ENCODE results near the gene KCNG3.

The KCNG3 gene

GRCh38 chr2:42474765-42475454 is 18.9 kb downstream of the KCNG3 start:
- Histone ChIP-seq H3K27ac (no peak overlapping the region), H3K36me3 (no peaks in the 10 kb centered on the region), H3K9me3 (ENCODE audit: severe bottlenecking) (no peaks in the 10 kb centered on the region), H3K27me3 (ENCODE audit: insufficient read depth, low read depth, severe bottlenecking) (no peaks in the 10 kb centered on the region), H3K4me3 (ENCODE audit: low read depth, low read length) (no peak overlapping the region)
- no peak for TF ChIP-seq CTCF (IDR thresholded peaks at IDR 0.05; ENCODE audit: low read depth, low read length)
- no peak for DNase-seq

GRCh38 chr2:42470706-42471105 is 23.1 kb downstream of the KCNG3 start:
- no peaks in the 10 kb centered on the region for H3K27me3 ChIP-seq (ENCODE audit: insufficient read depth, low read depth, severe bottlenecking)
- H3K9me3 ChIP-seq (ENCODE audit: severe bottlenecking): no peaks in the 10 kb centered on the region
- no peak for DNase-seq
- no peaks in the 10 kb centered on the region for H3K36me3 ChIP-seq
- no peak overlapping the region for H3K27ac ChIP-seq
- no peak overlapping the region for H3K4me3 ChIP-seq (ENCODE audit: low read depth, low read length)
- no peak for TF ChIP-seq CTCF (IDR thresholded peaks at IDR 0.05; ENCODE audit: low read depth, low read length)

- TF ChIP-seq CTCF (IDR thresholded peaks at IDR 0.05; ENCODE audit: low read depth, low read length): no peak
- no peaks in the 10 kb centered on the region for H3K27me3 ChIP-seq (ENCODE audit: insufficient read depth, low read depth, severe bottlenecking)
- H3K4me3 ChIP-seq (ENCODE audit: low read depth, low read length): no peak overlapping the region
- no peak for DNase-seq
- no peaks in the 10 kb centered on the region for H3K9me3 ChIP-seq (ENCODE audit: severe bottlenecking)
- no peak overlapping the region for H3K27ac ChIP-seq
- H3K36me3 ChIP-seq: no peaks in the 10 kb centered on the region
Observed at GRCh38 chr2:42464631-42465030, 29.2 kb downstream of the KCNG3 start.

GRCh38 chr2:42463570-42463969 is 30.2 kb downstream of the KCNG3 start:
- no peak for TF ChIP-seq CTCF (IDR thresholded peaks at IDR 0.05; ENCODE audit: low read depth, low read length)
- DNase-seq: no peak
- Histone ChIP-seq H3K36me3 (no peaks in the 10 kb centered on the region), H3K27me3 (ENCODE audit: insufficient read depth, low read depth, severe bottlenecking) (no peaks in the 10 kb centered on the region), H3K9me3 (ENCODE audit: severe bottlenecking) (no peaks in the 10 kb centered on the region), H3K27ac (no peak overlapping the region), H3K4me3 (ENCODE audit: low read depth, low read length) (no peak overlapping the region)

- DNase-seq: no peak
- Histone ChIP-seq H3K4me3 (ENCODE audit: low read depth, low read length) (no peak overlapping the region), H3K36me3 (no peaks in the 10 kb centered on the region), H3K27ac (no peak overlapping the region), H3K27me3 (ENCODE audit: insufficient read depth, low read depth, severe bottlenecking) (no peaks in the 10 kb centered on the region), H3K9me3 (ENCODE audit: severe bottlenecking) (no peaks in the 10 kb centered on the region)
- no peak for TF ChIP-seq CTCF (IDR thresholded peaks at IDR 0.05; ENCODE audit: low read depth, low read length)
Observed at GRCh38 chr2:42459296-42459695, 34.5 kb downstream of the KCNG3 start.

- Histone ChIP-seq H3K36me3 (no peaks in the 10 kb centered on the region), H3K27ac (no peak overlapping the region), H3K9me3 (ENCODE audit: severe bottlenecking) (no peaks in the 10 kb centered on the region), H3K4me3 (ENCODE audit: low read depth, low read length) (no peak overlapping the region), H3K27me3 (ENCODE audit: insufficient read depth, low read depth, severe bottlenecking) (no peaks in the 10 kb centered on the region)
- no peak for TF ChIP-seq CTCF (IDR thresholded peaks at IDR 0.05; ENCODE audit: low read depth, low read length)
- no peak for DNase-seq
Observed at GRCh38 chr2:42458396-42458795, 35.4 kb downstream of the KCNG3 start.
